GM10266 (cell line): ENCODE data around the gene ITGA2B.

Source experiments
- DNase-seq: peaks from one replicate; pipeline ENCODE4 v3.0.0; 2012; ENCODE audit errors: extremely low spot score
- CTCF ChIP-seq: IDR thresholded peaks from 2 replicates; pipeline ENCODE4 v1.5.1; 2012; ENCODE audit warnings: mild to moderate bottlenecking, low read depth; ENCODE audit not compliant: control insufficient read depth, insufficient read depth; ENCODE audit errors: missing control alignments

Gene ITGA2B

DNA sequence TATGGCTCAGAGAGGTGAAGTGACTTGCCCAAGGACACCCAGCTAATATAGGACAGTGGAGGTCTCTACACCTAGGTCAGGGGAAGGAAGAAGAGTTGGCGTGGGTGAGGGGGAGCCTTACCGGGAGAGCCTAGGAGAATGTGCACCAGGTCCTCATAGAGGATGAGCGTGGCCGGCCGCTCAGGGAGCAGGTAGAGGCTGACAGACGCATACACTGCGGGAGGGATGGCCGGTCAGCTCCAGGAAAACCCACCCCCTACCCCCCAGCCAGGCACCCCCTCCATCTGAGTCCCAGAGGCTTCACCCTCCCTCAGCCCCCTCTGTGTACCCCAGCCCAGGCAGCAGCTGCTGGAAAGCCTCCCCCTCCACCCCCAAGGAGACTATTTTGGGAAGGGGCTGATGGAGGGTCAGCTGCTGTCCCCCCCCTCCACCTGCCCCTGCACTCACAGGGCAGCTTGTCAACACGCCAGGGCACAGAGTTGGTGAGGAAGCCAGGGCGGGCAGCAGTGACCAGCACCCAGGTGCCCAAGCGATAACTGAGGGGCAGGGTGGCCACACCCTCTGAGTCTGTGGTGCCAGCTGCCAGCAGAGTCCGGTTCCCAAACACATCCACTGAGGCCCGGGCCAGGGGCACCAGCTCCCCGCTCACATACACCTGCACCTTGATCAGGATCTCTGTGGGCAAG is 29.8 kb downstream of the ITGA2B start:
- TF ChIP-seq CTCF: no peak
- no peak for DNase-seq

- no peak for DNase-seq
- no peak for TF ChIP-seq CTCF
Observed at GRCh38 chr17:44359006-44359405, 30.4 kb downstream of the ITGA2B start.

- no peak for DNase-seq
- no peak for TF ChIP-seq CTCF
Observed at GRCh38 chr17:44358066-44358465, 31.4 kb downstream of the ITGA2B start.

- DNase-seq: no peak
- no peak for TF ChIP-seq CTCF
Observed at GRCh38 chr17:44356241-44356640, 33.2 kb downstream of the ITGA2B start.

- peak; percentile 43 for DNase-seq
- TF ChIP-seq CTCF: no peak
Observed at GRCh38 chr17:44355642-44356099, 33.8 kb downstream of the ITGA2B start.

GRCh38 chr17:44354582-44355561 is 34.6 kb downstream of the ITGA2B start:
- peak; percentile 67 for TF ChIP-seq CTCF
- peak; percentile 92 for DNase-seq
